Hindlimb muscle (tissue), 1 donor: ENCODE data around the gene MCU. TPM values are rescaled to one million over a fixed set of nuclear protein-coding genes. Genes with fewer than 3 reads are reported as not detected.
A peak's percentile ranks its signal among the peaks of the same experiment; 100 is the strongest.

Source experiments
- DNase-seq: peaks from one replicate; pipeline ENCODE4 v3.0.0-alpha.2; 2013
- polyA plus RNA-seq: library from polyadenylated mRNA; unstranded; fragments of 120-200 nt; gene quantifications from one replicate; pipeline ENCODE4 v1.2.1, GENCODE V29; 2013; ENCODE audit not compliant: insufficient read length

The MCU gene
- polyA plus RNA-seq, 1 donor: 121 TPM

DNA sequence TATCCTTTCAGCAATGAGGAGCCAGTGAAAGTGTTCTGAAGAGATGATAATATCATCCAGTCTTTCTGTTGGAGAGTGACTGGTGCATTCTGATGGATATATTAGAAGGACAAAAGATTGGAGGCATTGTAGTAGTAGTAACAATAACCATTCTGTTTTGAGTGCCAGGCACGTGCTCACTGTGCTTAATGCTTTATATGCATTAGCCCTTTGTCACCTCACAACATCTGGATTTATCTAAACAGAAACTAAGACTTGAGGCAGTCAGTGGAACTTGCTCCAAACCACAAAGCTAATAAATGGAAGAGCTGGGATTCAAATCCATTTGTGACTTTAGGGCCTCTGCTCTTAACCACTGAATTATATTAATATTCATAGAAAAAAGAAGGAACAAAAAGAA lies 117.1 kb downstream of the MCU start:
- no peak for DNase-seq

- DNase-seq: no peak
These were observed 119.0 kb downstream of the MCU start for GRCh38 chr10:72810976-72811375.

GRCh38 chr10:72812415-72812752 lies 120.4 kb downstream of the MCU start:
- DNase-seq: no peak

DNA sequence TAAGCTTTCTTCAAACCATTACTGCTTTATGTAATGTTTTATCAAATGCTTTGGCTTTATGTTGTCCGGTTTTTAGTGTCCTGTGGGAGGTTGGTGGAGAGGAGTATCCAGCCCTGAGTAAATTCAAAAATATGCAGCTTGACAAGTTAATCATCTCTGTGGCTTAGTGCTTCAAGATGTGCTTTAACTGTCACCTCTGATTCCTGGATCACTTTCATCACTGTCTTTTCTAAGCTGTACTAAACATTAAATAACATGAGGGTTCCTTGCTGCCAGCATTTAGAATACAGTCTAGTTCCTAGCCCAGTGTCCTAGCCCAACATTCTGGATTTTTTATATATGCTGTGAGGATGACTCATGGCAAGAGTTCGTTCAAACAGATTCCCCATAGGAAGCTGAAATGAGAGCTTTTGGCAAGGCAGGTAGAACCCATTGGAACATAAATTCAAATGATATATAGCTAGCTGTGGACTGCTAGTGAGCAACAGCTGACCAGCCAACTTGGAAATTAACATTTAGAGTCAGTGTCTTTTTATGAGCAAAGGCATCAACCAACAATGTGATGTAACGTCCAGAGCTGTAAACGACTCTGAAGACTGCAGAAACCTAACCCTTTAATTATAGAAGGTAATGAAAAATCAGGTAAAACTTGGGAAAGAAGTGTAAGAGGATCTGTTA lies 120.9 kb downstream of the MCU start:
- peak; percentile 67 for DNase-seq

- no peak for DNase-seq
These were observed 122.3 kb downstream of the MCU start for GRCh38 chr10:72814099-72814790.

DNA sequence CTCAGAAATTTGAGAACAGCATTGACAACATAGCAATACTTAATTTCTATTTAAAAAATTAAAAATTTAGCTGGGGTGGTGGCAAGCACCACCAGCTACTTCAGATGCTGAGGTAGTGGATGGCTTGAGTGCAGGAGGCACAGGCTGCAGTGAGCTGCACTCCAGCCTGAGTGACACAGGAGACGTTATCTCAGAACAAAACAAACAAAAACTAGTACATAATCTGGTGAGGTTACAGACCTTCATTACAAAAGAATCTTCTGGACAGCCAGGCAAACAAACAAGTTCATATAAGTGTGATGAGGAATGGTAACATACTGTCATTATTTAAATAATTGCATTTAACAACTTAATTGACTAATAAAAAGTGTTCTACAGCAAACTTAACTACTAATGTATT lies 124.6 kb downstream of the MCU start:
- DNase-seq: no peak

DNA sequence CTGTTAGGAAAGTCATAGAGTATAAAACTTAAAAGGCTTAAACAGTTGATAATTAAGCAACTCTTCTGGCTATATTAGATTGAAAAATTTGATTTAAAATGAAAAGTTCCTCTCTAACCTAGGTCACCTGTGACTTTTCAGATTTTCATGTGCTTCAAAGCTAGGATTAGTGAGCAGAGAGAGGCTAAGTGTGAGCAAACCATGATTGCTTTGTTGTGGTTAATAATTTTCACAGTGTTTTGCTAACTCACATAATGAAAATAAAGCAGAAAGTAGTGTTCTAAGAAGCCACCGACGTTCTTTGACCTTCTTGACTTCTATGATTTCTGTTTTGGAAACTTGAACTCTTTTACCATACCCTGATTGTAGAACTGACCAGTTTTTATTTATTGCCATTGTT lies 126.1 kb downstream of the MCU start:
- DNase-seq: no peak

DNA sequence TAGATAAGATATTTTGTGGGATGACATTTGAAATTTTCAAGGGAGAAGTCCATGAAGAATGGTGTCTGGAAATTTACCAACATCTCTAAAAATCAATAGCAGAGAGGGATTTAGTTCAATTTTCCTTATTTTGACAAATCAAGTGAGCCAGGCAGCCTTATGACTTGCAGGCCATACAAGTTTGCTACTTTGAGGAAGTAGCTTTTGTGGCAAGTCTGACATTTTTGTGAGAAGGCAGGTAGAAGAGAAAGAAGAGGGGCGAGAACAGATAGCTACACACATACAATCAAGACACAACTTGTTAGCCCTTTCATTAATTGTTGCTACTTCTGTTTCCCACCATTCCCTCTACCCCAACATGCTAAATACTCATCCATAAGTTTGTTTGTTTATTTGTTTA lies 127.1 kb downstream of the MCU start:
- no peak for DNase-seq

- no peak for DNase-seq
These were observed 129.7 kb downstream of the MCU start for GRCh38 chr10:72821606-72822005.

DNA sequence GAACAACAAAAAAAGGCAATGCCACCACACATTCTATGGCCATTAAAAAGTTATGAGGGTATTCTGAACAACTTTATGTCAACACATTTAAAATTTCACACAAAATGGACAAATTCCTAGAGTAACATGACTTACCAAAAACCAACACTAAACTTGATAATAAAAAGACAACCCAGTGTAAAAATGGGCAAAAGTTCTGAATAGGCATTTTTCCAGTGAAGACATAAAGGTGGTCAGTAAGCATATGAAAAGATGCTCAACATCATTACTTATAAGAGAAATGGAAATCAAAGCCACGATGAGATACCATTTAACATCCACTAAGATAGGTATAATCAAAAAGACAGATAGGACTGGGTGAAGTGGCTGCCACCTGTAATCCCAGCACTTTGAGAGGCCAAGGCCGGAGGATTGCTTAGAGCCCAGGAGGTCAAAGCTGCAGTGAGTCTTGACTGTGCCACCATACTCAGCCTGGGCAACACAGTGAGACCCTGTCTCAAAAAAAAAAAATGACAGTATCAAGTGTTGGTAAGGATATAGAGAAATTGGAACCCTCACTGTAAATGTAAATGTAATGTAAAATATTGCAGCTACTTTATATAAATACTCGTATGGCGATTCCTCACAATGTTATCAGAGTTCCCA lies 130.5 kb downstream of the MCU start:
- no peak for DNase-seq

GRCh38 chr10:72825163-72825562 lies 133.2 kb downstream of the MCU start:
- no peak for DNase-seq

DNA sequence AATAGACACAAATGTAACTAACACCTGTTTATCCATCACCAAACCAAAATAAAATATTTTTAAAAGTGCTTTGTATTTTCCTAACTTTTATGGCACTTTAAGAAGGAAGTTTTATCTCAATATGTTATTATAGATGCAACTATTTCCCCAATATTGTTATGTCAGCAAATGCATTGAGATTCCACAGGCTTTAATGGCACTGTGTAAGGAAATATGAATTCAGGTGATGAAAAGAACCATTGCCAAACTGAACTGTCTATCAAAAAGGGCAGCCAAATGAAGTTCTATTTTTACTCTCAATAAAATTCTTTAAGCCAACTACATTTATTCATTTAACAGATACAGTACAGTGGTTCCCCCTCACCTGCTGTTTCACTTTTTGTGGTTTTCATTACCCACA lies 134.4 kb downstream of the MCU start:
- no peak for DNase-seq

GRCh38 chr10:72828294-72828693 lies 136.4 kb downstream of the MCU start:
- no peak for DNase-seq

GRCh38 chr10:72830625-72831024 lies 138.7 kb downstream of the MCU start:
- no peak for DNase-seq

DNA sequence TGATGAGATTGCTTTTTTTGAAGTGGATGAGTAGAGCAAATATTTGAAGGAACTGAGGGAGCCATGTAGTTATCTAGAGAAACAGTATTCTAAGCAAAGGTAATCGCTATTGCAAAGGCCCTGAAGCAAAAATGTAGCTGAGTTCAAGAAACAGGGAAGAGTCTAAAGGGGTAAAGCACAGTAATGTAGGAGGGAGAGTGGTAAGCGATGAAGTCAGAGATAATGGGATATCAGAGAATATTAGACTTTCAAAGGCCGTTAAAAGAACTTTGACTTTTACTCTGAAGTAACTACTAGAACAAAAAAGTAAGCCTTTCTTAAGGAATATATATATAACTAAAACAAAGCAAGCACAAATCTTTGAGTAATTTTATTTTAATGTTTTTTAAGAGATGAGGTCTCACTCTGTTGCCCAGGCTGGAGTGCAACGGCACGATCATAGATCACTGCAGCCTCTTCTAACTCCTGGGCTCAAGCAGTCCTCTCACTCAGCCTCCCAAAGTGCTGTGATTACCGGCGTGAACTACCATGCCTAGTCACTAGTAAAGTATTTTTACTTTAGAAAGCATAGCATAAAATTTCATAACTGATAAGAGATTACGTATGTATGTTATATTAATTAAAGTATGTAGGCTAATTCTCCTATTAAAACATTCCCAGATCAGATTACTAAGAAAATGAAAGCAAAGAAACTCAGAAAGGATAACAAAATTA lies 139.9 kb downstream of the MCU start:
- no peak for DNase-seq

DNA sequence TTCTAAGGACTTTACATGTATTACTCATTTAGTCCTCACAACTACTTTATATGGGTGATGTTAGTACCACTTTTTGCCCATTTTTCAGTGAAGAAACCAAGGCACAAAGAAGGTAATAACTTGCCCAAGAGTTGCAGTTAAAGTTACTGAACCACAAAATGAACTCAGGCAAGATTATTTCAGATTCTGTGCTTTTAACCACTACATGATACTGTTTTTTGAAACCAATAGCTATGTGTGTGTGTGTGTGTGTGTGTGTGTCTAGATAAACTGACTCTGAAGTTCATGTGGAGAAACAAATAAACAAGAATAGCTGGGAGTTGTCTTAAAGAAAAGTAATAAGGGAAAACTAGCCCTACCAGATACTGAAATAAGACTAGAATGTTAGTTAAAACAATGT lies 140.8 kb downstream of the MCU start:
- DNase-seq: no peak

DNA sequence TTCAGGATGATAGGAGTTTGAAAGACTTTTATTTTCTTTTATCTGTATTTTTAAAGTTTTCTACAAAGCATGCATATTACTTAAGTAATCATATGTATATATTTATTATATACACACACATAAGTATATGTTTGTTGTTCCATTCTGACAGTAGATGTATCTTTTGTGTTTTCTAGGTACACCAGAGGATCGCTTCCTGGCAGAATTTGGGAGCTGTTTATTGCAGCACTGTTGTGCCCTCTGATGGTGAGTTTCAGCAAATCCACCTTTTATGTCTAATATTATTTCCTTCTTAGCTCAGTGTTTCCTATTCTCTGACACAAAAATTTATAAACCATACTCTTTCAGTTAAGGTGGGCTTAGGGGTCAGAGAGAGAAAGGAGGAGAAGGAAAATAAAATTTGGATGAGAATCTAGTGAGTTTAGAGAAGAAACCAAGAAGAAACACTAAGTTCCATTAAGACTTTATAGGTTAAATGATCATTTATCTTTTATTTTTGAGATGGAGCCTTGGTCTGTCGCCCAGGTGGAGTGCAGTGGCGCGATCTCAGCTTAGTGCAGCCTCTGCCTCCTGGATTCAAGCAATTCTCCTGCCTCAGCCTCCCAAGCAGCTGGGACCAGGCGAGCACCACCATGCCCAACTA lies 142.4 kb downstream of the MCU start:
- peak; percentile 80 for DNase-seq

DNA sequence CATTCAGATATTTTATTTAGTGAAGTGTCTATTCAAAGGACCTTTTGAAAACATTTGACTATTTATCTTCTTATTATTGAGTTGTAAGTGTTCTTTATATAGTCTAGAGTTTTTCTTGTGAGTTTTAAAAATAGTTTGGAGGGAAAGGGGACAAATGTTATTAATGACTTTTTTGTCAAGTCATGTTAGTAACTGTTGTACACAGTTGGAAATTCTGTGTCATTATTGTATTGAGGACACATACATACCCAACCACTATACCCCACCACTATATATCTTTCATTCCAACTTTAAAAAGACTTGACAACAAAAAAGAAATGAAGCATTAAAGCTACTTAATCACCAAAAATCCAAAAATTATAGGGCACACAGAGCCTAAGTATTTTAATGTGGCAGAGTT lies 148.4 kb downstream of the MCU start:
- DNase-seq: no peak

GRCh38 chr10:72841487-72841886 lies 149.5 kb downstream of the MCU start:
- no peak for DNase-seq

DNA sequence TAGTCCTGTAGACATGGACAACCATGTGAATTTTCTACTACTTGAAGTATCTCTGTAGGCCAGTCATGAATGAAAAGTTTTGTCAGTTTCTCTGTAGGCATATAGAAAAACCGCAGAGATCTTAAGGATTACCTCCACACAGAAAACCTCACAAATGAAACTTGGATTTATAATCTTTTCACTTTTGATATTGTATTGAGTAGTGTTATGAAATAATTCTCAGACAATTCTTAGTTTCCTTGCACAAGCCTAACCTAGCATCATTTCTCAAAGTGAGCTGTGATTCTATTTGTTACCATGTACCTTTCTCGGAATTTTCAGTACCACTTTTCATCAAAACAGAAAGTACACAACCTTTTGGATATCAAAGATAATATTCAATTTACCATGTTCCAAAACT lies 150.2 kb downstream of the MCU start:
- DNase-seq: no peak

- DNase-seq: no peak
These were observed 154.3 kb downstream of the MCU start for GRCh38 chr10:72846238-72846637.

DNA sequence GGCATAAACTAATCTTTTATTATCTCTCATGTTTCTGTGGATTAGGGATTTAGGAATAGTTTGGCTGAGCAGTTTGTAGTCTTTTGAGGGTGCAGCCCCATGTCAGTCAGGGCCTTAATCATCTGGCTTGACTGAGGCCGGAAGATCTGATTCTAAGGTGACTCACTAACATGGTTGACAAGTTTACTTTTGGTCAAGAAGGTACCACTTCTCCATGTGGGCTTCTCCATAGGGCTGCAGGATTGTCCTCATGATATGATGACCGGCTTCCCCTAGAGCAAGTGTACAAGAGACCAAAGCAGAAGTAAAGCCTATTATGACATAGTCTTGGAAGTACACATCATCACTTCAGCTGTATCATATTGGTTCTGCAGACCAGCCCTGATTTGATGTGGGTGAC lies 155.7 kb downstream of the MCU start:
- DNase-seq: no peak

DNA sequence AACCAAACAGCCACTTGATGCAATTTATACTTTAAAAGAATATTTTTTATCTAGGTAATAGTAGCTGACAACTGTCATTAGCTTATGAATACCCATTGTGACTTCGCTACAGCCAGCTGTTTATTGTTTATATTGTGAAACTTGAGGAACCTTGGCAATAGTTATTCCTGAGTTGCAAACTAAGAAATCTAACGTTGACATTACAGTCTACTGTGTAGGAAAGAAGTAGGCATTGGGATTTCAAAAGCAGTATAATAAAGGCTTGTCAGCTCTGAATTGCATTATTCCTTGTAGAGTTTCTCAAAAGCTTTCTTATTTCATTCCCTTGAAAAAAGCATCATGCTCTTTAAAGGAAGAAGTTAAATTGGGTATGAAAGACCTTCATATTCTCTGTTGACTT lies 158.9 kb downstream of the MCU start:
- no peak for DNase-seq
